ENCODE results near the gene ZFHX3. TPM values are rescaled to one million over a fixed set of nuclear protein-coding genes. Genes with fewer than 3 reads are reported as not detected.

ZFHX3 gene
- total and polyA plus RNA-seq, 2 donors (not counting 3 experiments of a cell fraction or from before 2014, with no cell fraction given) = 3.7 to 18.8 TPM

DNA sequence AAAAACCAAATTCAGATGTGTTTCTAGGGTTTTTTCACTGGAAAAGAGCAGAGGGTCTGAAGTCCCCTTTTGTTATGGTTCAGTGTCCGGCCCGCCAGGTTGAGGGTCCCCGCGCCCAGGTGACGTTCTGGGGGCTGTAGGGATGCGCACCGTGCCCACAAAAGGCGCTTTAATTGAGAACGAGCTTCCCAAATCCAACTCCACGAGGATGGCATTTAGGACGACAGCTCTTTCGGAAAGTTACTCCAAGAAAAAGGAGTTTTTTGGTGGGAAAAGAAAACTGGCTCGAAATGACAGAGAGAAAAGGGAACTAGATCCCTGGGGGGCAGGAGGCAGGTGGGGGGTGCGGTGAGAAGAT is 15.9 kb upstream of the ZFHX3 start:
- Histone ChIP-seq H3K4me1 (ENCODE audit: control insufficient read depth, extremely low read depth, insufficient read depth, low read length) (peaks cover 72% of the 10 kb centered on the region), H3K9ac (replicated peaks; ENCODE audit: extremely low read depth, insufficient read depth, low read length) (no peak overlapping the region)
- CTCF ChIA-PET = interaction anchor here (0.9 to 3.9 kb wide), 6 partner anchors 14 to 772 kb away, joined by 3 to 19 read pairs (median 4); no protein-coding TSS in a partner anchor

More for the DNA sequence above, 15.9 kb upstream of the ZFHX3 start:
- Histone ChIP-seq H3K79me2 (ENCODE audit: control insufficient read depth, insufficient read depth, low read length) (peaks cover 6% of the 10 kb centered on the region), H3K27me3 (ENCODE audit: control insufficient read depth in 2 of 2, insufficient read depth in 2 of 2, low read length in 2 of 2) (no peaks in the 10 kb centered on the region), H3K9me1 (replicated peaks; ENCODE audit: control insufficient read depth, extremely low read depth, insufficient read depth, low read length) (no peaks in the 10 kb centered on the region), H3K36me3 (ENCODE audit: control insufficient read depth in 2 of 2, extremely low read depth in 1 of 2, insufficient read depth in 2 of 2, low read length in 2 of 2) (no peaks in the 10 kb centered on the region), H4K20me1 (replicated peaks; ENCODE audit: control insufficient read depth, extremely low read depth, insufficient read depth, low read length) (no peaks in the 10 kb centered on the region), H2AFZ (ENCODE audit: low read depth, low read length) (peak overlapping the region; percentile 71), H3K9me3 (replicated peaks; ENCODE audit: control insufficient read depth, insufficient read depth, low read length) (no peaks in the 10 kb centered on the region), H3K4me2 (ENCODE audit: insufficient read depth, low read length) (peak overlapping the region; percentile 53), H3K27ac (ENCODE audit: insufficient read depth, low read depth, low read length) (no peak overlapping the region), H3K4me3 (replicated peaks in 1 of 3; ENCODE audit: insufficient read depth in 1 of 3, low read depth in 1 of 3, low read length in 3 of 3) (no peak overlapping the region)
- dilution Hi-C loops (cut with MboI; ENCODE audit: extremely low pct_ligation_motif_present, low sequenced_read_pairs) = no loop called here
- FAIRE-seq = no peak
- BruUV-seq (replicated peaks) = no TSS peak
- no peak for DNase-seq (ENCODE audit: low read depth, low spot score)
- TF ChIP-seq GATA2 (IDR thresholded peaks at IDR 0.05; ENCODE audit: insufficient read depth, insufficient read length, low read depth, low read length) = no peak
- no peak for TF ChIP-seq MYC (IDR thresholded peaks at IDR 0.05; ENCODE audit: low read depth, low read length)
- no peak for TF ChIP-seq MAX (IDR thresholded peaks at IDR 0.05; ENCODE audit: insufficient read depth, insufficient read length)
- TF ChIP-seq POLR2AphosphoS5 (IDR thresholded peaks at IDR 0.05; ENCODE audit: insufficient read depth, low read depth, low read length) = no peak
- TF ChIP-seq JUN (IDR thresholded peaks at IDR 0.05; ENCODE audit: borderline replicate concordance, insufficient read depth, insufficient read length, low read depth) = no peak
- no peak for TF ChIP-seq POLR2A (IDR thresholded peaks at IDR 0.05; ENCODE audit: low read depth, low read length)
- no peak for TF ChIP-seq CTCF (IDR thresholded peaks at IDR 0.05; ENCODE audit: extremely low read depth in 1 of 2, insufficient read depth in 1 of 2, low read depth in 1 of 2, low read length in 2 of 2)
- TF ChIP-seq FOS (IDR thresholded peaks at IDR 0.05; ENCODE audit: borderline replicate concordance, insufficient read depth, low read length) = no peak
- TF ChIP-seq EZH2 (IDR thresholded peaks at IDR 0.05; ENCODE audit: borderline replicate concordance, low read depth, low read length, severe bottlenecking) = no peak
- POLR2A ChIA-PET = interaction anchor here (0.7 to 0.9 kb wide), 3 partner anchors 10 to 99 kb away, joined by 3 read pairs; no protein-coding TSS in a partner anchor
- intact Hi-C loops (cut with micrococcal nuclease) = loop anchor here (10.0 kb wide), 2 partner anchors 399 to 819 kb away; no protein-coding TSS in a partner anchor

Data from endothelial cell of umbilical vein (primary cell).